Epithelial cell of esophagus (primary cell): ENCODE data around the gene ORMDL3.
A peak's percentile ranks its signal among the peaks of the same experiment; 100 is the strongest.

Experiments used
- DNase-seq: peaks from one replicate; pipeline ENCODE4 v3.0.0; 2010; ENCODE audit warnings: low read depth
- H3K4me3 ChIP-seq: 2 replicates; pipeline ENCODE4 v1.5.1; 2011; ENCODE audit warnings: mild to moderate bottlenecking, low read length, control low read depth
- CTCF ChIP-seq: IDR thresholded peaks from 2 replicates; pipeline ENCODE4 v1.5.1; 2011; ENCODE audit warnings: low read depth, mild to moderate bottlenecking, low read length, control low read depth, inconsistent platforms; ENCODE audit not compliant: insufficient read depth; ENCODE audit errors: missing control alignments

Gene ORMDL3

GRCh38 chr17:39960524-39961041 lies 33.2 kb upstream of the ORMDL3 start:
- no peak overlapping the region for H3K4me3 ChIP-seq
- no peak for TF ChIP-seq CTCF
- peak; percentile 11 for DNase-seq

GRCh38 chr17:39955726-39956225 lies 28.4 kb upstream of the ORMDL3 start:
- DNase-seq = no peak
- no peak for TF ChIP-seq CTCF
- H3K4me3 ChIP-seq = no peak overlapping the region

GRCh38 chr17:39954876-39955275 lies 27.5 kb upstream of the ORMDL3 start:
- no peak for DNase-seq
- TF ChIP-seq CTCF = no peak
- H3K4me3 ChIP-seq = no peak overlapping the region

- DNase-seq = no peak
- TF ChIP-seq CTCF = no peak
- H3K4me3 ChIP-seq = peak overlapping the region; percentile 41
These were observed 26.1 kb upstream of the ORMDL3 start for GRCh38 chr17:39953471-39953888.

- H3K4me3 ChIP-seq = peak overlapping the region; percentile 43
These were observed 25.5 kb upstream of the ORMDL3 start for GRCh38 chr17:39952680-39953470.

DNA sequence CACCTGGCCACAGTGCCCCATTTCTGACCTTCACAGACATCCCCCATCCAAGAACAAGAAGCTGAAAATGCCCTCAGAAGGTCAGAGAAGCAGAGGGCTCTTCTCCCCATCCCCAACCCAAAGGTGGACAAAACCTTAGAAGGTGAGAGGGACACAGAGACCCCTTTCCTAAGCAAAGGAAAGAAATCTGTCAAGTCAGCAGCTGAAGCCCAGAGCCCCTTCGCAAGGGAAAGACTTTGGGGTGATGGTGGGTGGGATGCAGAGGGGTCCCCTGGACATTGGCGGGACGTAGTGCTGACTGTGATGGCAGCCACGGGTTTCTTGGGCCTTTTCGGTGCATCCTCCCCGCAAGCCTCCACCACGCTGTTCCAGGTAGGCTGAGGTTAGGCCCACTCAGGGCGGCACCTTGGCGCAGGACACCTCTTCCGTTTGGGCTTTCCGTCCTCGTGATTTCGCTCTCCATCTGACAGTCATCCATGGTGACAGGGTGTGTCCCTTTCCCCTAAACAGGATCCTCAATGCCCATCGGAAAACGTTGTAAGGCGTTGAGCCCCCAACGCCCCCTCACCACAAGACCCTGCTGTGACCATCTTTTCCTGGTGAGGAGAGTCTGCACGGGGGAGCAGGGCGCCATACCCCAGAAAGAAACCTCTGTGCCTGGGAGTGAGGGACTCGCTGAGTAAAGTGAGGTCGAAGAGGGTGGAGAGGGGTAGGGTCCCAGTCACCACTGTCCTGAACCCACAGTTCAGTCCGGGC lies 24.7 kb upstream of the ORMDL3 start:
- DNase-seq = no peak
- peak overlapping the region; percentile 43 for H3K4me3 ChIP-seq
- no peak for TF ChIP-seq CTCF

More at GRCh38 chr17:39952680-39953470, 25.5 kb upstream of the ORMDL3 start:
- DNase-seq = peak; percentile 96
- TF ChIP-seq CTCF = no peak
